Left ventricle myocardium superior (tissue), 1 donor: ENCODE data around the gene CHRNA1. TPM values are rescaled to one million over a fixed set of nuclear protein-coding genes. Genes with fewer than 3 reads are reported as not detected.
A peak's percentile ranks its signal among the peaks of the same experiment; 100 is the strongest.

ENCODE experiments used
- ATAC-seq: fragments of 200-7000 bp; cut with Tn5 transposase; one replicate; pipeline ENCODE4 v1.9.1; 2020; ENCODE audit warnings: mild to moderate bottlenecking, moderate library complexity
- DNase-seq: peaks from one replicate; pipeline ENCODE4 v3.0.0-alpha.2; 2020
- intact Hi-C: fragments of 100-400 bp; cut with micrococcal nuclease; formaldehyde crosslinking; loops from one replicate; pipeline ENCODE4 v1.11.0; 2022
- total RNA-seq: library from RNA; stranded (reverse); fragmentation: NEBNext Ultra II Directional; extraction: Animal tissue kit (Norgen Biotek cat#: 25700); gene quantifications from one replicate; pipeline ENCODE4 v1.2.1, GENCODE V29; 2021
- donor health status: DM: no; HTN: yes; CAD: no; lungs with severe emphysema.

The CHRNA1 gene
- total RNA-seq, 1 donor from 2014 or later = not detected

GRCh38 chr2:174785481-174785880 lies 21.2 kb upstream of the CHRNA1 start:
- intact Hi-C loops = no loop called here
- no peak for ATAC-seq
- no peak for DNase-seq

- ATAC-seq (no peak), DNase-seq (no peak)
- intact Hi-C loops = no loop called here
Measured at GRCh38 chr2:174784909-174785308, 20.6 kb upstream of the CHRNA1 start.

- intact Hi-C loops = no loop called here
- no peak for ATAC-seq
- no peak for DNase-seq
Measured at GRCh38 chr2:174784316-174784715, 20.0 kb upstream of the CHRNA1 start.

- DNase-seq = no peak
- intact Hi-C loops = no loop called here
- ATAC-seq = no peak
Measured at GRCh38 chr2:174781996-174782395, 17.7 kb upstream of the CHRNA1 start.

GRCh38 chr2:174781298-174781697 lies 17.0 kb upstream of the CHRNA1 start:
- no peak for DNase-seq
- ATAC-seq = no peak
- intact Hi-C loops = no loop called here

GRCh38 chr2:174780856-174781255 lies 16.6 kb upstream of the CHRNA1 start:
- intact Hi-C loops = no loop called here
- ATAC-seq (no peak), DNase-seq (no peak)

- ATAC-seq (no peak), DNase-seq (no peak)
- intact Hi-C loops = no loop called here
Measured at GRCh38 chr2:174780191-174780840, 16.0 kb upstream of the CHRNA1 start.

- ATAC-seq (no peak), DNase-seq (no peak)
- intact Hi-C loops = no loop called here
Measured at GRCh38 chr2:174779361-174779928, 15.2 kb upstream of the CHRNA1 start.

- intact Hi-C loops = no loop called here
- DNase-seq (peak; percentile 49), ATAC-seq (peak; percentile 77)
Measured at GRCh38 chr2:174778085-174778981, 14.1 kb upstream of the CHRNA1 start.

- DNase-seq (no peak), ATAC-seq (no peak)
- intact Hi-C loops = no loop called here
Measured at GRCh38 chr2:174777347-174778084, 13.2 kb upstream of the CHRNA1 start.

GRCh38 chr2:174776675-174777074 lies 12.4 kb upstream of the CHRNA1 start:
- no peak for DNase-seq
- ATAC-seq = no peak
- intact Hi-C loops = no loop called here

GRCh38 chr2:174776223-174776622 lies 12.0 kb upstream of the CHRNA1 start:
- DNase-seq (no peak), ATAC-seq (no peak)
- intact Hi-C loops = no loop called here

GRCh38 chr2:174775571-174775980 lies 11.3 kb upstream of the CHRNA1 start:
- DNase-seq = no peak
- ATAC-seq = no peak
- intact Hi-C loops = no loop called here

GRCh38 chr2:174774886-174775285 lies 10.6 kb upstream of the CHRNA1 start:
- DNase-seq (no peak), ATAC-seq (no peak)
- intact Hi-C loops = no loop called here

GRCh38 chr2:174773215-174773614 lies 8.9 kb upstream of the CHRNA1 start:
- ATAC-seq = no peak
- intact Hi-C loops = loop anchor here (2.0 kb wide), 1 partner anchor 212 kb away; no protein-coding TSS in a partner anchor
- no peak for DNase-seq

- intact Hi-C loops = loop anchor here (2.0 kb wide), 1 partner anchor 212 kb away; no protein-coding TSS in a partner anchor
- DNase-seq (no peak), ATAC-seq (no peak)
Measured at GRCh38 chr2:174772472-174772801, 8.2 kb upstream of the CHRNA1 start.

- peak; percentile 86 for DNase-seq
- ATAC-seq = peak; percentile 98
- intact Hi-C loops = loop anchor here (2.0 kb wide), 1 partner anchor 213 kb away; no protein-coding TSS in a partner anchor
Measured at GRCh38 chr2:174771631-174772471, 7.6 kb upstream of the CHRNA1 start.

GRCh38 chr2:174771136-174771535 lies 6.9 kb upstream of the CHRNA1 start:
- no peak for ATAC-seq
- no peak for DNase-seq
- intact Hi-C loops = no loop called here

- intact Hi-C loops = no loop called here
- ATAC-seq (no peak), DNase-seq (no peak)
Measured at GRCh38 chr2:174768557-174768956, 4.3 kb upstream of the CHRNA1 start.
